Ascending aorta (tissue), 2 donors: ENCODE data around the gene MKS1. TPM values are rescaled to one million over a fixed set of nuclear protein-coding genes. Genes with fewer than 3 reads are reported as not detected.

Source experiments
- DNase-seq, 2 donors: peaks; one replicate each; pipeline ENCODE4 v3.0.0-alpha.2; 2019; ENCODE audit warnings: low spot score in 2 of 2
- H3K27ac ChIP-seq, 2 donors: fragments of 200-600 bp; sonication (generic); one replicate each; pipeline ENCODE4 v1.5.1; 2016 to 2017; ENCODE audit warnings: mild to moderate bottlenecking in 1 of 2
- H3K27me3 ChIP-seq: fragments of 200-600 bp; sonication (generic); one replicate; pipeline ENCODE4 v1.5.1; 2017
- H3K36me3 ChIP-seq, 2 donors: fragments of 200-600 bp; sonication (generic); one replicate each; pipeline ENCODE4 v1.5.1; 2016
- H3K4me1 ChIP-seq, 2 donors: fragments of 200-600 bp; sonication (generic); one replicate each; pipeline ENCODE4 v1.5.1; 2016 to 2017; ENCODE audit warnings: mild to moderate bottlenecking in 1 of 2
- H3K4me3 ChIP-seq, 2 donors: fragments of 200-600 bp; sonication (generic); one replicate each; pipeline ENCODE4 v1.5.1; 2016 to 2017; ENCODE audit warnings: mild to moderate bottlenecking in 1 of 2
- H3K9me3 ChIP-seq, 2 donors: fragments of 200-600 bp; sonication (generic); one replicate each; pipeline ENCODE4 v1.5.1; 2016
- intact Hi-C: fragments of 100-400 bp; cut with DNase I; formaldehyde crosslinking; loops from one replicate; pipeline ENCODE4 v1.15.1; 2023
- total RNA-seq: library from RNA; depleted of rRNA; stranded (reverse); fragments of >200 nt; gene quantifications from one replicate; pipeline ENCODE4 v1.1.0, GENCODE V29; 2016
- TF ChIP-seq, protein P1 (sequence below), 3 experiments: fragments of 200-600 bp in 2 of 3; fragments of 450-650 bp in 1 of 3; sonication (generic) in 2 of 3; IDR thresholded peaks; one replicate each; pipeline ENCODE4 v1.5.1; 2016 to 2019; ENCODE audit warnings: antibody characterized with exemption in 3 of 3, mild to moderate bottlenecking in 1 of 3, moderate library complexity in 1 of 3

Gene MKS1
- total RNA-seq, 1 donor from 2014 or later, result 1.5 TPM

DNA sequence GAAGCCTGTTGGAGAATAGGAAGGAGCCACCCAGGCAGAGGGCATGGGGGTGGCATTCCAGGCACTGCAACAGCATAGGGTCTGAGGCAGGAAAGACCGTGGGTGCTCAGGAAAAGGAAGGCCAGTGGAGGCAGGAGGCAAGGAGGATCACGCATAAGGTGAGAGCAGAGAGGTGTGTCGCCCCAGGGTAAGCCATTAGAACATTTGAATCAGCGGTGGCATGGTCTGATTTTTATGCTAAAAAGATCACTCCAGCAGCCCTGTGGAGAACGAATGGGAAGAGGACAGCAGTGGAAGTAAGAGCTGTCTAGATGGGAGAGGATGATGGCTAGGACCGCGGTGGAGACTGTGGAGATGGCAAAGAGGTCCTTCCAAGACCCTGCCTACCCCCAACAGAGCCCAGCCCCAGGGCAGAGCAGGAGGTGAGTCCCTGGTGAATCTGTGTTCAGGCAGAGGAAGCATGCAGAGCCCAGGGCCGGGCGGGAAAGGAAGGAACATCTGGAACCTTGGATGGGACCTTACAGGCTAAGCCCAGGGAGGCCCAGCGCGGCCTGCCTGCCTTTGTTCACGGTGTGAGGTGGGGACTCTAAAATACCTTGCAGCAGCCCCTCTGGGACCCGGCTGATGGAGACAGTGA lies 27.2 kb upstream of the MKS1 start:
- Histone ChIP-seq H3K27me3 (peaks cover 4% of the 10 kb centered on the region), H3K4me3 (no peak overlapping the region), H3K36me3 (no peaks in the 10 kb centered on the region), H3K4me1 (peaks cover 4% of the 10 kb centered on the region in 2 donors), H3K9me3 (no peaks in the 10 kb centered on the region), H3K27ac (no peak overlapping the region)
- no peak for DNase-seq
- intact Hi-C loops, result loop anchor here (5.0 kb wide), 1 partner anchor 171 kb away; the partner anchor contains the start of gene RNF43
- TF ChIP-seq, protein P1, sequence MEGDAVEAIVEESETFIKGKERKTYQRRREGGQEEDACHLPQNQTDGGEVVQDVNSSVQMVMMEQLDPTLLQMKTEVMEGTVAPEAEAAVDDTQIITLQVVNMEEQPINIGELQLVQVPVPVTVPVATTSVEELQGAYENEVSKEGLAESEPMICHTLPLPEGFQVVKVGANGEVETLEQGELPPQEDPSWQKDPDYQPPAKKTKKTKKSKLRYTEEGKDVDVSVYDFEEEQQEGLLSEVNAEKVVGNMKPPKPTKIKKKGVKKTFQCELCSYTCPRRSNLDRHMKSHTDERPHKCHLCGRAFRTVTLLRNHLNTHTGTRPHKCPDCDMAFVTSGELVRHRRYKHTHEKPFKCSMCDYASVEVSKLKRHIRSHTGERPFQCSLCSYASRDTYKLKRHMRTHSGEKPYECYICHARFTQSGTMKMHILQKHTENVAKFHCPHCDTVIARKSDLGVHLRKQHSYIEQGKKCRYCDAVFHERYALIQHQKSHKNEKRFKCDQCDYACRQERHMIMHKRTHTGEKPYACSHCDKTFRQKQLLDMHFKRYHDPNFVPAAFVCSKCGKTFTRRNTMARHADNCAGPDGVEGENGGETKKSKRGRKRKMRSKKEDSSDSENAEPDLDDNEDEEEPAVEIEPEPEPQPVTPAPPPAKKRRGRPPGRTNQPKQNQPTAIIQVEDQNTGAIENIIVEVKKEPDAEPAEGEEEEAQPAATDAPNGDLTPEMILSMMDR (IDR thresholded peaks at IDR 0.05), result no peak

DNA sequence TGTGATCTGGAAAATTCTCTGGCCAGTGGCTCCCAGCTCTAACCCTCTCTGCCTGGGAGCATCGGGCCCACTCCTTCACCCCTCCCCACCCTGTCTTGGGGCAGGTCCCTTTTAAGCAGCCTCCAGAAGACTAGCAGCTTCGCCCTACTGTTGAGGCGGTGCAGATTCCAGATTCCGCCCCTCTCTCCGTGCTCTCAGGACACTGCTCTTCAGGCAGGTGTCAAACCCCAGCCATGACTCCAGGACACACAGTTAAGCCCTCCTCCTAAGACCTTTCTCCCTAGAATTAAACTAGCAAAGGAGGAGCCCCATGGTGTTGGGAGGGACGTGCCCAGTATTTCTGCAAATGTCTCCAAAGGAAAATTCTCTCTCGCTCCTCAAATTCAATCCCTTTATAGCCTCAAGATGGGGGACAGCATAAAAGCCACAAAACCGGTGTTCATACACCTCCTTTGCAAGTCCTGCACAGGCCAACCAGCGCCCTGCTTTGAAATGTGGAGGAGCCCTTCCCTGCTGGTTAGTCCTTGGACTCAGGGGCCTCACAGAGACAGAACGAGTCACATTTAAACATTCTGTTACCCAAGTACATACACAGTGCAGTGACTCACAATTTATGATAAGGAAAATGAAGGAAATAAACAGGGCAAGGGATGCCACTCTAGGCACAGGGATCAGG lies 26.5 kb upstream of the MKS1 start:
- intact Hi-C loops, result loop anchor here (5.0 kb wide), 1 partner anchor 172 kb away; the partner anchor contains the start of gene RNF43
- H3K27ac ChIP-seq, result no peak overlapping the region
- DNase-seq, result no peak
- peaks cover 4% of the 10 kb centered on the region in 2 donors for H3K4me1 ChIP-seq
- peaks cover 4% of the 10 kb centered on the region for H3K27me3 ChIP-seq
- no peaks in the 10 kb centered on the region for H3K36me3 ChIP-seq
- no peak overlapping the region for H3K4me3 ChIP-seq
- TF ChIP-seq, protein P1 (IDR thresholded peaks at IDR 0.05), result no peak
- no peaks in the 10 kb centered on the region for H3K9me3 ChIP-seq

DNA sequence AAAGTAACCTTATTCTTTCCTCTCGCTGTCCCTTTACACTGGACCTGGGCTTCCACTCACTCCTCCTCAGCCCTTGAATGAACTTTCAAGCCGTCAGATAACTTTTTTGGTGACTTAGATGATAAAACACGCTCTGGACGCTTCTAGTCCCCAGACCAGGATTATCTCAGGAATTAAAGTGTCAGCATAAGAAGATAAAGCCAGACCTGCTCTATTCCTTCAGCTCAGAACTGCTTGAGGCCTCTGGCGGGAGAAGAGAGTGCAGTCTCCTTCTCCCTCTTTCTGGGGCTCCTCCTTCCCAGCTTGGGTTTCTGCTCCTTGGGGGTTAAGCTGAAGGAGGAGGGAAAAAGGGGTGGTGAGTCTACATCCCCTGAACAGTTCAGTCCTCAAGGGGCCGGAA lies 25.9 kb upstream of the MKS1 start:
- intact Hi-C loops, result loop anchor here (5.0 kb wide), 1 partner anchor 172 kb away; the partner anchor contains the start of gene RNF43
- Histone ChIP-seq H3K4me3 (no peak overlapping the region), H3K27me3 (peaks cover 4% of the 10 kb centered on the region), H3K27ac (no peak overlapping the region), H3K9me3 (no peaks in the 10 kb centered on the region), H3K36me3 (no peaks in the 10 kb centered on the region), H3K4me1 (peaks cover 4% of the 10 kb centered on the region in 2 donors)
- TF ChIP-seq, protein P1 (IDR thresholded peaks at IDR 0.05), result no peak
- DNase-seq, result no peak

DNA sequence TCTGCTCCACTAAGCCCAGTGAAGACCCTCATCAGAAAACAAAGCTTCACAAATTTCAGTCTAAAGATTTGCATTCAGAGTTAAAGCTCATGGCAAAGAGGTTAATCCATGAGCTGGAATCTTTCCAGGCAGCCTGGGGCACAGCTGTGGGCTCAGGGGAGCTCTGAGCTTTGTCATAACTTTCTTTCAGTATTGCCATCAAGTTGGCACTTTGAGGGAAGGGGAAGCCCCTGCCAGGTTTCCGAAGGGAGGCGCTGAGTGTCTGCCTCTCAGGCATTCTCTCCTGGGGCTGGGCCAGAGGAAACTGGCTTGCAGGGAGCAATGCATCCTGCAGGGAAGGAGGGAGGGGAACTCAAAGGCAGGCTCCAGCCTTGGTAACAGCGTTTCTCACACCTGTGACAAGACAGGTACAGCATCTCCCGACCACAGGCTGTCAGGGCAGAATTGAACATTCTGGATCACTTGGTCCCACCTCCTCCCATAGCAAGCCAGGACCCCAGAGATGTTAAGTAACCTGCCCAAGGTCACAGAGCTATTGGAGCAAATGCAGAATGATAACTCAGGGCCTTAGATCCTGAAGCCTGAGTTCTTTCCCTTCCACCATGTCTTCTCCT lies 23.2 kb upstream of the MKS1 start:
- Histone ChIP-seq H3K27ac (no peak overlapping the region), H3K9me3 (no peaks in the 10 kb centered on the region), H3K36me3 (no peaks in the 10 kb centered on the region), H3K4me1 (no peaks in the 10 kb centered on the region), H3K27me3 (no peaks in the 10 kb centered on the region), H3K4me3 (no peak overlapping the region)
- TF ChIP-seq, protein P1 (IDR thresholded peaks at IDR 0.05), result no peak
- intact Hi-C loops, result no loop called here
- DNase-seq, result no peak

DNA sequence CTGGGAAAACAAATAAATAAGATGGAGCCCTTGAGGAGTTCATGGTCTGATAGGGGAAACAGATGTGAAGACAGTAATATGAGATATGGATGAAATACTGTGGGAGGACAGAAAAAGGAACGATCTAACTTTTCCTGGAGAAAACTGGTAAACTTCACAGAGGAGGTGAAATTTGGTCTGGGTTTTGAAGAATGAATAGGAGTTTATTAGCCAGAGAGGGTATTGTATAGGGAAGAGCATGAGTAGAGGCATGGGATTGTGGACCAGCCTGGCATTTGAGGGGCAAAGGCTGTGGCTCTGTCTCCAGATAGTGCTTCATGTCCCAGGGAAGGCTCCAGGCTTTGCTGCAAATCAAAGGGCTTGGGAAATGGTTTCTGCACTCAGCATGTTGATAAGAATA lies 20.9 kb upstream of the MKS1 start:
- Histone ChIP-seq H3K9me3 (no peaks in the 10 kb centered on the region), H3K27me3 (no peaks in the 10 kb centered on the region), H3K4me3 (no peak overlapping the region), H3K27ac (no peak overlapping the region), H3K4me1 (no peaks in the 10 kb centered on the region), H3K36me3 (no peaks in the 10 kb centered on the region)
- intact Hi-C loops, result no loop called here
- TF ChIP-seq, protein P1 (IDR thresholded peaks at IDR 0.05), result no peak
- no peak for DNase-seq
